Liver (tissue), 3 donors: ENCODE results near the gene ASAP2.

ENCODE experiments used
- ATF3 ChIP-seq: IDR thresholded peaks from 2 replicates; pipeline ENCODE4 v1.6.1; 2016; ENCODE audit warnings: antibody characterized with exemption
- CTCF ChIP-seq: fragments of 150-350 bp; IDR thresholded peaks from 2 replicates; pipeline ENCODE4 v1.5.1; 2017; ENCODE audit warnings: improper control_type of control experiment, low read depth, low read length; ENCODE audit not compliant: missing input control
- EGR1 ChIP-seq, 2 donors: IDR thresholded peaks; 2 replicates each; pipeline ENCODE4 v1.6.1; 2016 to 2018; ENCODE audit warnings: antibody characterized with exemption in 2 of 2, low read depth in 2 of 2
- FOXA1 ChIP-seq: IDR thresholded peaks from 2 replicates; pipeline ENCODE4 v1.6.1; 2016; ENCODE audit warnings: antibody characterized with exemption
- GABPA ChIP-seq, 2 donors: IDR thresholded peaks in 1 of 2; conservative IDR thresholded peaks in 1 of 2; 2 replicates each; pipeline ENCODE4 v1.6.1; 2016; ENCODE audit warnings: antibody characterized with exemption in 2 of 2, mild to moderate bottlenecking in 1 of 2, moderate library complexity in 1 of 2
- JUND ChIP-seq, 2 donors: IDR thresholded peaks; 2 replicates each; pipeline ENCODE4 v1.6.1; 2016; ENCODE audit warnings: antibody characterized with exemption in 2 of 2
- MAX ChIP-seq: IDR thresholded peaks from 2 replicates; pipeline ENCODE4 v1.6.1; 2016; ENCODE audit warnings: antibody characterized with exemption
- RAD21 ChIP-seq, 2 donors: IDR thresholded peaks; 2 replicates each; pipeline ENCODE4 v1.6.1; 2016; ENCODE audit warnings: antibody characterized with exemption in 2 of 2, mild to moderate bottlenecking in 2 of 2
- REST ChIP-seq: IDR thresholded peaks from 2 replicates; pipeline ENCODE4 v1.6.1; 2016; ENCODE audit warnings: antibody characterized with exemption, mild to moderate bottlenecking
- donor health status: healthy.
- donor health status: healthy.

GRCh38 chr2:9410108-9410507, 203.5 kb downstream of the ASAP2 start:
- TF ChIP-seq CTCF (no peak), JUND (IDR thresholded peaks at IDR 0.05) (no peak), MAX (no peak), ATF3 (no peak), REST (no peak), EGR1 (IDR thresholded peaks at IDR 0.05; ENCODE audit: low read depth in 2 of 2) (no peak), RAD21 (IDR thresholded peaks at IDR 0.05) (no peak), GABPA (IDR thresholded peaks at IDR 0.05 in 1 of 2, conservative IDR thresholded peaks at IDR 0.05 in 1 of 2) (no peak), FOXA1 (no peak)
